ENCODE measurements around the gene CATSPER3.

- TF ChIP-seq ZNF274 (CRISPR knock-in tag; IDR thresholded peaks at IDR 0.05) (no peak), FOSL1 (CRISPR knock-in tag; IDR thresholded peaks at IDR 0.05; ENCODE audit: borderline replicate concordance) (no peak), KLF6 (CRISPR knock-in tag; IDR thresholded peaks at IDR 0.05) (no peak), ZNF138 (CRISPR knock-in tag; IDR thresholded peaks at IDR 0.05; ENCODE audit: low read depth) (no peak), CTCF (CRISPR knock-in tag; IDR thresholded peaks at IDR 0.05) (no peak)
These were observed 43.8 kb downstream of the CATSPER3 start for GRCh38 chr5:135011355-135012032.
